B cell (primary cell): ENCODE data around the gene WFDC8.

Experiments
- EZH2 ChIP-seq: IDR thresholded peaks from 2 replicates; pipeline ENCODE4 v1.6.1; 2012; ENCODE audit warnings: borderline replicate concordance, low read depth, mild to moderate bottlenecking, moderate library complexity, low read length; ENCODE audit not compliant: insufficient read depth, poor library complexity, severe bottlenecking
- TF ChIP-seq, protein P1 (sequence below): fragments of 200-600 bp; IDR thresholded peaks from one replicate; pipeline ENCODE4 v1.8.0; 2022; ENCODE audit warnings: antibody characterized with exemption, mild to moderate bottlenecking

DNA sequence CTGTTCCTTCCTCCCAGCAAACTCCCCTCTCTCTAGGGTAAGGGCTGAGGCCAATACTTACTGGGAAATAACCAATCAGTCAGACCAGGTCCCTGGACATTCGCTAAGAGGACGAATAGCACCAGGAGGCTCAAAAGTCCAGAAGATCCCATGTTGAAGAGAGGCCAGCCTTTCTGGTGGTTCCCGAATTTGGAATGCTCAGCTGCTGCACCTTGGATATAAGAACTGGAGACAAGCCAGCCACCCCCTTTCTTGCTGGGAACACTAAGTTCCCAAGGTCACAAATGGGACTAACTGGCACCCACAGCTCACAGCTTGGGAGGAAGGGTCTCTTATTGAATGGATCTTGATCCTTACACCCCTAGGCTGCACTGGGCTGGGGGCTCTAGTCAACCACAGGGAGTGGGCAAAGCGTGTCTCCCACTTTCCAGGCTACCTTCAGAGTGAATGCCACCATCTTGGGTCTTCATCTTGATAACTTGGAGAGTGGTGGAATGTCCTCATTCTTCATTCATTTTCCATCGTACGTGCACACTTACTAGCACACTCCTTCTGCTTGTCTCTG is 31.8 kb downstream of the WFDC8 start, which contains the start of gene EPPIN:
- TF ChIP-seq, protein P1, sequence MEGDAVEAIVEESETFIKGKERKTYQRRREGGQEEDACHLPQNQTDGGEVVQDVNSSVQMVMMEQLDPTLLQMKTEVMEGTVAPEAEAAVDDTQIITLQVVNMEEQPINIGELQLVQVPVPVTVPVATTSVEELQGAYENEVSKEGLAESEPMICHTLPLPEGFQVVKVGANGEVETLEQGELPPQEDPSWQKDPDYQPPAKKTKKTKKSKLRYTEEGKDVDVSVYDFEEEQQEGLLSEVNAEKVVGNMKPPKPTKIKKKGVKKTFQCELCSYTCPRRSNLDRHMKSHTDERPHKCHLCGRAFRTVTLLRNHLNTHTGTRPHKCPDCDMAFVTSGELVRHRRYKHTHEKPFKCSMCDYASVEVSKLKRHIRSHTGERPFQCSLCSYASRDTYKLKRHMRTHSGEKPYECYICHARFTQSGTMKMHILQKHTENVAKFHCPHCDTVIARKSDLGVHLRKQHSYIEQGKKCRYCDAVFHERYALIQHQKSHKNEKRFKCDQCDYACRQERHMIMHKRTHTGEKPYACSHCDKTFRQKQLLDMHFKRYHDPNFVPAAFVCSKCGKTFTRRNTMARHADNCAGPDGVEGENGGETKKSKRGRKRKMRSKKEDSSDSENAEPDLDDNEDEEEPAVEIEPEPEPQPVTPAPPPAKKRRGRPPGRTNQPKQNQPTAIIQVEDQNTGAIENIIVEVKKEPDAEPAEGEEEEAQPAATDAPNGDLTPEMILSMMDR: no peak
- no peak for TF ChIP-seq EZH2
